Measurements from ENCODE around the gene TMEM145.

Gene TMEM145

DNA sequence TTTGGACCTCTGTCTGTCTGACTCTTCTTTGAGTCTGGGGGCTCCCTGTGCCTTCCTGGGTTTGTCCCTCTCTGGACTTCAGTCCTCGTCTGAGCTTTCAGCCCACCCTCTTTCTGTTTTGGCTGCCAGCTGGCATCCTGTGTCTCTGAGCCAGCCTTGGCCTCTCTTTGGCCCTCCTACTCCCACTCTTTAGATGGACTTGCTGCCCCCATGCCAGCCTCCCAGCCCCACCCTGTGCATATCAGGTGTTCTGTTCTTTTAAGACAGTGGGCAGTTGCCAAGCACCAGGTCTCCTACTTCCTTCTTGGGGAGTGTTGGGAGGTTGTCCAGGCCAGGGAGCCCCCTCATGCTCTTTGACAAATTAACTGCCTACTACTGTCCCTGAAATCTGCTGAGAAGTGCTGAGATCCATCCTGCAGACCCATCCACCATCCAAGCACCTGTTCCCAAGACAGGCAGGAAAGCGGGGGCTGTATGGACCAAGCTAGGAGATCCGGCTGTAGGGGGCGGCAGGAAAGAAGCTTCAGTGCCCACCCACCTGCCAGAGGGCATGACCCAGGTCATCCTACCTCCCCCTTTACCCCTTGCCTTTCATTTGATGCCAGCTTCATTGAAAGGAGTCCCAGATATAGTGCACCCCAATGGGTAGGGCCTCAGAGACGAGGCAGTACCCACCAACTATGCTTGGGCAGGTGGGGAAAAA lies 34.5 kb upstream of the TMEM145 start:
- DNase-seq: no peak

- DNase-seq: no peak
These were observed 33.8 kb upstream of the TMEM145 start for GRCh38 chr19:42279155-42279901.

GRCh38 chr19:42279902-42280814 lies 33.0 kb upstream of the TMEM145 start:
- DNase-seq: peak; percentile 71

DNA sequence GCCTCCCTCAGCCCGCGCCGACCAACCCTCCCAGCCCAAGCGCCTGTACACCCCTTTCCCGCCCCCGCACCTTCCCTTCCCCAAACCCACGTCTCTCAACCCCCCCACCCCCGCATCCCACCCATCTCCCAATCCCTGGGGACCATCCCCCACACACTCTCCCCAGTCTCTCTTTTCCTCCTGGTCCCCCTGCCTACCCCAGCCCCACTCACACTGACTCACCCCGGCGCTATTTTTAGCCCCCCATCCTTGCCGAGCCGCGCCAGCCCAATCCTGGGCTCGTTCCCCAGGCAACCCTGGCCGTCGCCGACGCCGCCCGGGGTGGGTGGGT lies 32.3 kb upstream of the TMEM145 start:
- no peak for DNase-seq

DNA sequence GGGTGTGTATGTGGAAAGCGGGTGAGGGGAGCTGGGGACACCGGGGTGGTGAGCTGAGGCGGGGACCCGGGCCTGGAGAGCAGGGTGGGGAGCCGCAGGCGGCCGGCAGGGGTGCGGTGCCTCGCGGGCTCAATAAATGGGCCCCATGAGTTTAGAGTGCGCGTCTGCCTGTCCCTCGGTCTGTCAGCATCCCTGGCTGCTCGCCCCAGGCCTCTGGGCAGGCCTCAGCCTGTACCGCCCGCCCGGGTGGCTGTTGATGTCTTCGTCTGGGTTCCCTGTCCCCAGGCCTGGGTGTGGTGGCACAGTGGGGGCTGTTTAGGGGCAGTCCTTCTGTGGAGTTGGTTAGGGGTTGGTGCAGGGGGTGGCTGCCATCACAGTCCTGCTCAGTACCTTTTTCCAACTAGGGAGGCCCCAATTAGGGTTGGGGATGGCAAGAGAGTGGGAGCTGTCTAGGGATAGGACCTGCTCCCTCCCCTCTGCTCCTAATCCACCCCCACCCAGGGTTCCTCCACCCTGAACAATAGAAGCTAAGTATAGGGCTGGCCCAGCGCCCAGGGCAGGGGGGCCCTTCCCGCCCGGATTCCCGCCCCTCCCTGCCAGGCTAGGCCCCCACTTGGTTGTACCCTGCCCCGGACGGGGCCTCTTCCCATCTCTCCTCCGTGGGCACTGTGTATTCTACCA lies 31.8 kb upstream of the TMEM145 start:
- DNase-seq: no peak

GRCh38 chr19:42281827-42282762 lies 31.0 kb upstream of the TMEM145 start:
- no peak for DNase-seq

DNA sequence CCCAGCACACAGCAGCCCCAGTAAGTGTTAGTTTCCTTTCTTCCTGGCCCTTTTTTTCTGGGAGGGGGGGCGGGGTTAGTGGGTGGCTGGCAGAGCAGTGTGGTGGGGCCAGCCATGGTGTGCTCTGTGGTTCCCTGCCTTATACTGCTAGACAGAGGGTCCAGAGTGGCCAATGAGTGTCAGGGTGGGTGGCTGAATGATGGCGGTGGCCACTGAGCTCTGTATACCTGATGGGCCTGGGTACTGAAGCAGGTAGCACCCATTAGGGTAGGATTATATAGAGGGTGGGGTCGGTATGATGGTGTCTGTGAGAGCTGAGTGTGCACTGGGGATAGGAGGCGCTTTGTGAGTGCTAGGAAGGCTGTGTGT lies 30.3 kb upstream of the TMEM145 start:
- DNase-seq: no peak

DNA sequence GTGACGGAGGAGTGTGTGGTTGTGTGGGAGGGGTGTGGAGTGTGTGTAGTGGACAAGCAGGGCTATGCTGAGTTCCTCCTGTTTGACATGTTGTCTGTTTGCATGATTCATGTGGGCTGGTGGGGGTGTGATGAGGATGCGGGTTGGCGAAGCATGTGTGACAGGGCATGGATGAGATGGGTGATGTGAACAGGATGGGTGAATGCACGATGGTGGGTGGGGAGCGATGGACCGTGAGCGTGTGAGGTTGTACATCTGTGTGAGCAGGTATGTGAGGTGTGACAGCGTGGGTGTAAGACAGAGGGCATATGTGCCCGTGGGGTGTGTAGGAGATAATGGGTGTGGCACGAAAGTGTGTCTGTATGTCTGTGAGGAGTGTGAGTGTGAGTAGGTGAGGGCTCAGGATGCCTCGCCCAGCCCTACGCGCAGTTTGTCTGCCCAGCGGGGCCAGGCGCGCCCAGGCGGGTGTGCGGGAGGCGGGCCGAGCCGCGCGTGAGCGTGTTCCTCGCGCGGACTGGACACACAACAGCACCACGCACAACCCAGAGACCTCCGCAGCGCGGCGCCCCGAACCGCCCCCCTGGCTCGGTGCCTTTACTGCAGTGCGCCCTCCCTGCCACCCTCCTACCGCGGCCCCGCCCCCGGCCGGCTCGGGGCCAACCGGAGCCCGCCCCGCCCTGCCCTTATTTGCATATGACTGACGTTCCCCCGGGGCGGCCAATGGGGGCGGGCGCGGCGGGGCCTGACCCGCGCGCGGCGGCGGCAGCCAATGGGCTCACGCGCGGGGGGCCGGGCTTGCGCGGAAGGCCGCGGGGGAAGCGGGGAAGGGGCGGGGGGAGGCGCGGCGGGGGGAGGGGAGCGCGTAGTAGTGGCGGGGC lies 29.7 kb upstream of the TMEM145 start:
- peak; percentile 51 for DNase-seq

DNA sequence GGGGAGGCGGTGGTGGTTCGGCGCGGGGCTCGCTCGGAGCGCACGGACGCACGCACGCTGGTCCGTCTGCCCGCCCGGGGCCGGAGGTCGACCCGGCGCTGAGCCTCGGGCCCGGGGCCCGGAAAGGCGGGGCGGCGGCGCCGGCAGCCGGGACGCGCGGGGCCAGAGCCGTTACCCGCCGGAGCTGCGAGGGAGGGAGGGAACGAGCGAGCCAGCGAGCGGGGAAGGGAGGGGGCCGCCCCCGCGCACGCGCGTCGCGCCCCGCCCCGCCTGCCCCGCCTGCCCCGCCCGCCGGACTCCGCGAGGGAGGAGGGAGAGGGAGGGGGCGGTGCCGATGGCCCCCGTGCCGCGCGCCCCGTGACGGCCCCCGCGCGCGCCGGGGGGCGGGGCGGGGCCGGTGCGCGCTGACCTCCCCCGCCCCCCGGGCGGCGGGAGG lies 29.0 kb upstream of the TMEM145 start:
- peak; percentile 34 for DNase-seq

DNA sequence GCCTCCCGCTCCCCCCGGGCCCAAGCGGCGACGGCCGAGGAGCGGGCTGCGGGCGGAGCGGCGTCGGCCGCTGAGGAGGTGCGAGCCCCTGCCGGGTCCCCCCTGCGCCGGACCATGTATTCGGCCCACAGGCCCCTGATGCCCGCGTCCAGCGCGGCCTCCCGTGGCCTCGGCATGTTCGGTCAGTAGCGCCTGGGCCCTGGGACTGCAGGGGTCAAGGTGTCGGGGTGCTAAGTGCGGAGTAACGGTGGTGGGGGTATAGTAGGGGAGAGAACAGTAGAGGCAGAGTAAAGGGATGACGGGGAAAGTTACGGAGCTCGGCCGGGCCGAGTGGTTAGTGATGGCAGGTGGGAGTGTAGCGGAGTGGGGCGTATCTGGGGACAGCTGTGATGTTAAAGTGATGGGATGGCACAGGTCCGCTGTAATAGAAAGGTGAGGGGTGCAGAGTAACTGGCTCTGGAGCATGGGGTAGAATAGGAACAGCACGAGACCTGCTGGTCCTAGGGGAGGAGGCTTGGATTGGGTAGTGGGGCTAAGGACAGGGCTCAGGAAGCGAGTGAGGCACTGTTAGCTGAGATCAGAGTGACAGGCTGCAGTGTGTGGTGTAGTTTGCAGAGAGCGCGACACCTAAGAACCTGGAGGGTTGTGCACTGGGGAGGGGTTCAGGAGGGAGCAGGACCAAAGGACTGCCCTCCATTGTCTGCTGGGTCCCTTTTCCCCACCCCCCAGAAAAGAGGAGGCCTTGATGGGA lies 28.3 kb upstream of the TMEM145 start:
- no peak for DNase-seq

DNA sequence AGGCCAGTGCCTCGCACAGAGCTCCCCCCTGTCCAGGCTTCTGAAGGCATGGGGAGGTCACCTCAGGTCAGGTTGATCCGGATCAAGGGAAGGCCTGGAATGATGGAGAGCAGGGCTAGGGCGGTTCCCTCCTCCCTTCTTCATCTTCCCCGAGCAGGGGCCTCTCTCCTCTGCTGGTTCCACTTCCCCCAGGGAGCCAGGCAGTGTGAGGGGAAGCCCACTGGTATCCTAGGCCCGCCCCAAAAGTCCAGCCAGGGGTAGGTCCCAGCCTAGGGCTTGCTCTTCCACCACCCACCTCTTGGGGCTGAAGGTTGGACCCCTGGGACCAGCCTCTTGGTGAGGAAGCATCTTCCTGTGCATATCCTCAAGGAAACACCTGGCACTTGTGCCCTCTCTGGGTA lies 27.6 kb upstream of the TMEM145 start:
- DNase-seq: no peak

- DNase-seq: no peak
These were observed 27.1 kb upstream of the TMEM145 start for GRCh38 chr19:42285988-42286348.

DNA sequence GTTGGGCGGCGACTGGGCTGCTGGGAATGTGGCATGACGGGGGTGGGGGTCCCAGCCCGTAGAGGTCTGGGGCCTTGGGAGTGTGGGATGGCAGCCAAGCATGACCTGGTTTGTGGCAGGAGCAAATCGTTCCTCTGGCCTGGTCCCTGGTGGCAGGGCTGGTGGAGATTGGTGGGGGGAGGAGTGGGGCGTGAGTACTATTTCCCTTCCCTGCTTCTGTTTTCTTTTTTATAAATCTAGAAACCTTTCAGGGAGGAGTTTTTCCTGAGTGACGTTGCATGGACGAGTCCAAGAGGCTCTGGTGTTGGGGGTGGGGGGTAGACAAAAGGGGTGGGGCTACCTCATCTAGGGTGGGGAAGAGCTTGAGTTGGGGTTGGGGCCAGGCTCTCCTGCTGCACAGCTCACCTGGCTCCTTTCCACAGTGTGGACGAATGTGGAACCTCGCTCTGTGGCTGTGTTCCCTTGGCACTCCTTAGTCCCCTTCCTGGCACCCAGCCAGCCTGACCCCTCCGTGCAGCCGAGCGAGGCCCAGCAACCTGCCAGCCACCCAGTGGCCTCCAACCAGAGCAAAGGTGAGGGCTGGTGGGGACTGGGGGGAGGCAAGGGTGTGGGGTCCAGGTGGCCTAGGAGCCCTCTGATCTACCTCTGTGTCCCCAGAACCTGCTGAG lies 26.6 kb upstream of the TMEM145 start:
- no peak for DNase-seq

- no peak for DNase-seq
These were observed 25.9 kb upstream of the TMEM145 start for GRCh38 chr19:42287017-42287826.

- no peak for DNase-seq
These were observed 25.3 kb upstream of the TMEM145 start for GRCh38 chr19:42287827-42288107.

DNA sequence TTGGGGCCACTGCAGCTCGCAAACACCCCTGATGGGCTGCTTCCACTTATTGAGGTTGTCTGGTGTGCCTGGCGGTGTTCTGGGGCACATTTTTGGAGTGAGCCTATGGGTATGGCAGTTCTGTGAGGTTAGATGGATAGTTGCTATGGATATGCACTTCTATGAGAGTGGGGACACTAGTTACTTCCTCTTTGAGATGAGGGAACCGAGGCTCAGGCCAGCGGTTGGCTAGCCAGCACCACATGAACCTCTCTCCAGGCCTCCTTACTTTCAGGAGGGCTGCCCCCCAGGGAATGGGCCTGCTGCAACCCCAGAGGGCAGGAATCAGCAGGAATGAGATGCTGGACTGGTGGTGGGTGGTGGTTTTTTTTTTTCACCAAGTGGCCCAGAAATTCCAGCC lies 24.7 kb upstream of the TMEM145 start:
- DNase-seq: no peak

DNA sequence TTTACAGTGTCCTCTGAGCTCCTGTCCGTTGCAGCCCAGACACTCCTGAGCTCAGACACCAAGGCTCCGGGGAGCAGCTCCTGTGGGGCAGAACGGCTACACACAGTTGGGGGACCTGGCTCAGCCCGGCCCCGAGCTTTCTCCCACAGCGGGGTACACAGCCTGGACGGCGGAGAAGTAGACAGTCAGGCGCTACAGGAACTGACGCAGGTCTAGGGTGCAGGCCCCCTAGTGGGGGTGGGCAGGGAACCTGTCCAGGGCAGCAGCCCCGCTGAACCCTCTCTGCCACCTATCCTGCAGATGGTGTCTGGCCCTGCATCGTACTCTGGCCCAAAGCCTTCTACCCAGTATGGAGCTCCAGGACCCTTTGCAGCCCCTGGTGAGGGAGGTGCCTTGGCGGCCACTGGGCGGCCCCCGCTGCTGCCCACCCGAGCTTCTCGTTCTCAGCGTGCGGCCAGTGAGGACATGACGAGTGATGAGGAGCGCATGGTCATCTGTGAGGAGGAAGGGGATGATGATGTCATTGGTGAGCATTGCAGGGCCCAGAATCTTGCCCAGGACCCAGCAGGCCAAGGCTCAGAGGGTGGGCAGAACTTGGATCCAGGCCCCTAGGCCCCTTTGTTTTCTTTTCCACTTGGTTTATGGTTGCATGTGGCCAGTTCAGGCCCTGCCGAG lies 24.1 kb upstream of the TMEM145 start:
- no peak for DNase-seq

- no peak for DNase-seq
These were observed 23.5 kb upstream of the TMEM145 start for GRCh38 chr19:42289556-42290041.

Data from NCI-H2029 treated with DMSO at 0.1 percent for 48 hours (cell line).